ENCODE measurements around the gene TRAPPC4.
A peak's percentile ranks its signal among the peaks of the same experiment; 100 is the strongest.
"Not testable (repeated sequence)": the region's sequence is repeated elsewhere in the genome, so short reads cannot be mapped to it uniquely, and the experiment has no call there.

The TRAPPC4 gene

GRCh38 chr11:119049081-119049480 lies 30.5 kb downstream of the TRAPPC4 start:
- no peak for TF ChIP-seq JUND (IDR thresholded peaks at IDR 0.05; ENCODE audit: low read depth)
- DNase-seq (ENCODE audit: low read depth in 1 of 2, low spot score in 1 of 2) = no peak
- in situ Hi-C loops (cut with HindIII; ENCODE audit: low pct_unique_long_range_greater_than_20kb, low sequenced_read_pairs) = no loop called here

DNA sequence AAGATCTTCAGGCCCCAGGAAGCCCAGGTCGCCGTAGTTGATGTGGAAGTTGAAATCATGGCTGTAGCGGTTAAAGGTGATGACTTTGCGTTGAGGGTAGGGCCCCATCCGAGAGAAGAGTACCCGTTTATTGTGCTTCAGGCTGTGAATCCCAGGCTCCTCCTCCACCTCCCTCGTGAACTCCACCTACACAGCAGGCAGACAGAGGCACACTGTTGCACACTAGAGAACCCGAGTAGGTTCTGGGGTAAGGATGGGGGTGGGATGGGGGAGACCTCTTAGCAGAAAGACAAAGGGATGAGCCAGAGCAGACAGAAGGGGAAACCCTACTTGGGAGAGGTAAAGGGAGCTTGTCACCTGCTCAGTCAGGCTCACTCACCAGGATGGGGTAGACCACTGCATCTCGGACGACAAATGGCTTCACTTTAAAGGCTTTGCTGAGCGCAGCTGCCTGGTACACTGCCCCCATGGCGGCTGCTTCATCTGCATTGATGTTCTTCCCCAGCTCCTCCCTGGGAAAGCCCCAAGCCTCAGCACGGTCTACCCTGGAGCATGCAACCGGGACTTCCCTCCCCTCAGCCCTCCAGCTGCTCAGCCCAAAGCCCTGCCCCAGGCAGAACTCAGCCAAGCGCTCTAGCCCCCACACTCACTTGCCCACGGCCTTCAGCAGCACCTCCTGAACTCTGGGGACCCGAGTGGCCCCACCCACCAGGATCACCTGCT lies 33.0 kb downstream of the TRAPPC4 start:
- in situ Hi-C loops (cut with HindIII; ENCODE audit: low pct_unique_long_range_greater_than_20kb, low sequenced_read_pairs) = no loop called here
- no peak for DNase-seq (ENCODE audit: low read depth in 1 of 2, low spot score in 1 of 2)
- TF ChIP-seq JUND (IDR thresholded peaks at IDR 0.05; ENCODE audit: low read depth) = no peak

GRCh38 chr11:119052163-119052814 lies 33.7 kb downstream of the TRAPPC4 start:
- no peak for TF ChIP-seq JUND (IDR thresholded peaks at IDR 0.05; ENCODE audit: low read depth)
- in situ Hi-C loops (cut with HindIII; ENCODE audit: low pct_unique_long_range_greater_than_20kb, low sequenced_read_pairs) = no loop called here
- DNase-seq (ENCODE audit: low read depth in 1 of 2, low spot score in 1 of 2) = no peak

- in situ Hi-C loops (cut with HindIII; ENCODE audit: low pct_unique_long_range_greater_than_20kb, low sequenced_read_pairs) = no loop called here
- no peak for TF ChIP-seq JUND (IDR thresholded peaks at IDR 0.05; ENCODE audit: low read depth)
- no peak for DNase-seq (ENCODE audit: low read depth in 1 of 2, low spot score in 1 of 2)
These were observed 35.9 kb downstream of the TRAPPC4 start for GRCh38 chr11:119054418-119054817.

DNA sequence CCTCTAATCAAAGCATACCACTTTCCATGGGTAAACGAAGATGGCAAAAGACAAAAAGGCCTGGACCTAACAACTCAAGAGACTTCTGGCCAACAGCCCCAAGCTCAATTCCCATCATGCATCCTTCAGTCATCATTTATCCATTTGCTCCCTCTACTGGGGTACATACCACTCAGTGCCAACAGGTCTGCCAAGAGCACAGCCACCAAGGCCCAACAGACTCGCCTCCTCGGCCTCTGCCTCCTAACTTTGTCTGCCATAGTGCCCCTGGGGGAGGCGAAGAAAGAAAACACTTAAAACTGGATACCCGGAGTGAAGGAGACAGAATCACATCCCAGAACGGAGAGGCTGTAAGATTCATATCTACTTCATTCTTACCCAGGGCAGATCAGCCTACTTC lies 37.3 kb downstream of the TRAPPC4 start:
- no peak for TF ChIP-seq JUND (IDR thresholded peaks at IDR 0.05; ENCODE audit: low read depth)
- DNase-seq (ENCODE audit: low read depth in 1 of 2, low spot score in 1 of 2) = peak; percentile 39 to 65
- in situ Hi-C loops (cut with HindIII; ENCODE audit: low pct_unique_long_range_greater_than_20kb, low sequenced_read_pairs) = no loop called here

DNA sequence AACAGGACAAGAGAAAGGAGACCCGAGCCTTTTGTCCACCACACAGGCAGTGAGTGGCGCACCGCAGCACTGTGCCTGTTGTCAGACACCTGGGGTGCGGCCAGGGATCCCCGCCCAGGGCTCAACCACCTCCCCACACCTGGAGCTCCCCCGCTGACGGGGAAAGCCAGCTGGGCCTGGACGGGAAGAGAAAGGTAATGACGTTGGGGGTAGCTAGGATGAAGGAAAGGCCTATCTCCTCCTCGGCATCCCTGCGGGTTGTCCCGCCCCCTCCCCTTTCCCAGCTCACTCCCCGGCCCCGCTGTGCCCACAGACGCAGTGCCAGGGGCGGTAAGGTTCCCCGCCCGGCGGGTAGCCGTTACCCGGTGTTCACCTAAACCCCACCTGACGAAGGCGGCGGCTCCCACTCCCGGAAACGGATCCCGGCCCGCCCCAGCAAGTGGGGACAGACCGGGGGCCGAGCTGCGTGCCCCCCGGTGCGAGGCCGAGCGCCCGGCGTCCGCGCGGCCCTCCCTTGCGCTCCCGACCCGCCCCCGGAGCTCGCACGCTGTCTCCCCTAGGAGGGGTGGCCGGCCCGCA lies 37.9 kb downstream of the TRAPPC4 start:
- TF ChIP-seq JUND (IDR thresholded peaks at IDR 0.05; ENCODE audit: low read depth) = no peak
- peak; percentile 49 to 56 for DNase-seq (ENCODE audit: low read depth in 1 of 2, low spot score in 1 of 2)
- in situ Hi-C loops (cut with HindIII; ENCODE audit: low pct_unique_long_range_greater_than_20kb, low sequenced_read_pairs) = no loop called here

GRCh38 chr11:119057000-119057769 lies 38.6 kb downstream of the TRAPPC4 start, which contains the start of gene HYOU1:
TSS of gene HYOU1 (minus strand) at chr11:119057205. CDS start at chr11:119056160, 1,045 bp downstream.
- TF ChIP-seq JUND (IDR thresholded peaks at IDR 0.05; ENCODE audit: low read depth) = no peak; the same call in 1 of the 2 replicates
- in situ Hi-C loops (cut with HindIII; ENCODE audit: low pct_unique_long_range_greater_than_20kb, low sequenced_read_pairs) = no loop called here
- peak; percentile 99 for DNase-seq (ENCODE audit: low read depth in 1 of 2, low spot score in 1 of 2)

GRCh38 chr11:119059128-119059527 lies 40.6 kb downstream of the TRAPPC4 start:
- in situ Hi-C loops (cut with HindIII; ENCODE audit: low pct_unique_long_range_greater_than_20kb, low sequenced_read_pairs); DNase-seq (ENCODE audit: low read depth in 1 of 2, low spot score in 1 of 2): not testable (repeated sequence)

GRCh38 chr11:119061256-119061655 lies 42.7 kb downstream of the TRAPPC4 start:
- no peak for TF ChIP-seq JUND (IDR thresholded peaks at IDR 0.05; ENCODE audit: low read depth)
- in situ Hi-C loops (cut with HindIII; ENCODE audit: low pct_unique_long_range_greater_than_20kb, low sequenced_read_pairs) = no loop called here
- no peak for DNase-seq (ENCODE audit: low read depth in 1 of 2, low spot score in 1 of 2)

DNA sequence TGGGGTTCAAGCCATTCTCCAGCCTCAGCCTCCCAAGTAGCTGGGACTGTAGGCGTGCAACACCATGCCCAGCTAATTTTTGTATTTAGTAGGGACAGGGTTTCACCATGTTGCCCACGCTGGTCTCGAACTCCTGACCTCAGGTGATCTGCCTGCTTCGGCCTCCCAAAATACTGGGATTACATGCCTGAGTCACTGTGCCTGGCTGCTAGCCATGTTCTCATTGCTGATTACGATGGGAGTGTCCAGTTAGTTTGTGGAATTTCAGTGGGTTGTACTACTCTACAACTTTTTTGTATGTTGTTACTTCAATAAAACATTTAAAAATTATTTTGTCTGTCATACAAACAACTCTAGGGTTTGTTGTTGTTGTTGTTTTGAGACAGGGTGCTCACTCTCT lies 44.2 kb downstream of the TRAPPC4 start:
- in situ Hi-C loops (cut with HindIII; ENCODE audit: low pct_unique_long_range_greater_than_20kb, low sequenced_read_pairs) = no loop called here
- no peak for DNase-seq (ENCODE audit: low read depth in 1 of 2, low spot score in 1 of 2)
- TF ChIP-seq JUND (IDR thresholded peaks at IDR 0.05; ENCODE audit: low read depth) = no peak

GRCh38 chr11:119065369-119065768 lies 46.8 kb downstream of the TRAPPC4 start:
- no peak for TF ChIP-seq JUND (IDR thresholded peaks at IDR 0.05; ENCODE audit: low read depth)
- in situ Hi-C loops (cut with HindIII; ENCODE audit: low pct_unique_long_range_greater_than_20kb, low sequenced_read_pairs) = no loop called here
- peak in 1 of 2 experiments; percentile 76 for DNase-seq (ENCODE audit: low read depth in 1 of 2, low spot score in 1 of 2)

GRCh38 chr11:119067371-119068222 lies 49.0 kb downstream of the TRAPPC4 start, which contains the start of gene VPS11:
TSS of gene VPS11 (plus strand) at chr11:119067818. CDS start at chr11:119067824, 6 bp downstream.
- TF ChIP-seq JUND (IDR thresholded peaks at IDR 0.05; ENCODE audit: low read depth) = no peak
- peak; percentile 98 to 99 for DNase-seq (ENCODE audit: low read depth in 1 of 2, low spot score in 1 of 2)
- in situ Hi-C loops (cut with HindIII; ENCODE audit: low pct_unique_long_range_greater_than_20kb, low sequenced_read_pairs) = no loop called here
